ENCODE data around the gene TTC21B.

TTC21B gene

GRCh38 chr2:165933211-165933910, 20.2 kb downstream of the TTC21B start:
- ChIA-PET CTCF (interaction anchor here (0.8 to 1.1 kb wide), 2 partner anchors 11 to 20 kb away, joined by 3 read pairs; partner anchors contain the start of gene TTC21B), POLR2A (no interaction called here)
- no peak for DNase-seq (ENCODE audit: extremely low spot score)
- TF ChIP-seq, protein P1, sequence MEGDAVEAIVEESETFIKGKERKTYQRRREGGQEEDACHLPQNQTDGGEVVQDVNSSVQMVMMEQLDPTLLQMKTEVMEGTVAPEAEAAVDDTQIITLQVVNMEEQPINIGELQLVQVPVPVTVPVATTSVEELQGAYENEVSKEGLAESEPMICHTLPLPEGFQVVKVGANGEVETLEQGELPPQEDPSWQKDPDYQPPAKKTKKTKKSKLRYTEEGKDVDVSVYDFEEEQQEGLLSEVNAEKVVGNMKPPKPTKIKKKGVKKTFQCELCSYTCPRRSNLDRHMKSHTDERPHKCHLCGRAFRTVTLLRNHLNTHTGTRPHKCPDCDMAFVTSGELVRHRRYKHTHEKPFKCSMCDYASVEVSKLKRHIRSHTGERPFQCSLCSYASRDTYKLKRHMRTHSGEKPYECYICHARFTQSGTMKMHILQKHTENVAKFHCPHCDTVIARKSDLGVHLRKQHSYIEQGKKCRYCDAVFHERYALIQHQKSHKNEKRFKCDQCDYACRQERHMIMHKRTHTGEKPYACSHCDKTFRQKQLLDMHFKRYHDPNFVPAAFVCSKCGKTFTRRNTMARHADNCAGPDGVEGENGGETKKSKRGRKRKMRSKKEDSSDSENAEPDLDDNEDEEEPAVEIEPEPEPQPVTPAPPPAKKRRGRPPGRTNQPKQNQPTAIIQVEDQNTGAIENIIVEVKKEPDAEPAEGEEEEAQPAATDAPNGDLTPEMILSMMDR (IDR thresholded peaks at IDR 0.05; ENCODE audit: control extremely low read depth, extremely low read depth, low read depth, missing control alignments) = no peak

DNA sequence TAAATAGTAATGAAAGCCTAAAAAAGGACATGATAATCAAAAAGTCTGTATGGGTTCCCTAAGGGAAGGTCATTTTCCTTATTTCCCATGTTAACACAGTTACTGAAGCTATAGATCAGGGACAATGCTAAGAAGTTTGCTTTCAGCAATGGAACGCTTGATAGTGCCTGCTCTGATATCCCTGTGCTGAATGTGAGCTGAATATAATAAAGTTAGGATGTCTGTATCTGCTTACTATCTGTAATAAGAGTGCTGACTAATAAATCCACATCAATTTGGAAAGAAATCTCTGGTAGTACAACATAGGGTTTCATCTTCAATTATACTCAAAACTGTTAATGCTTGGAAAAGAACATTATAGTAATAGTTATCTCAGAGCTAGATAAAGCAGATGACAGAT, 25.8 kb downstream of the TTC21B start:
- POLR2A ChIA-PET = no interaction called here
- TF ChIP-seq, protein P1 (IDR thresholded peaks at IDR 0.05; ENCODE audit: control extremely low read depth, extremely low read depth, low read depth, missing control alignments) = no peak
- CTCF ChIA-PET = no interaction called here
- no peak for DNase-seq (ENCODE audit: extremely low spot score)

GRCh38 chr2:165927353-165927752, 26.2 kb downstream of the TTC21B start:
- CTCF ChIA-PET = no interaction called here
- POLR2A ChIA-PET = no interaction called here
- TF ChIP-seq, protein P1 (IDR thresholded peaks at IDR 0.05; ENCODE audit: control extremely low read depth, extremely low read depth, low read depth, missing control alignments) = no peak
- no peak for DNase-seq (ENCODE audit: extremely low spot score)

- DNase-seq (ENCODE audit: extremely low spot score) = no peak
- ChIA-PET CTCF (no interaction called here), POLR2A (no interaction called here)
- TF ChIP-seq, protein P1 (IDR thresholded peaks at IDR 0.05; ENCODE audit: control extremely low read depth, extremely low read depth, low read depth, missing control alignments) = no peak
Measured at GRCh38 chr2:165924946-165925345, 28.6 kb downstream of the TTC21B start.

DNA sequence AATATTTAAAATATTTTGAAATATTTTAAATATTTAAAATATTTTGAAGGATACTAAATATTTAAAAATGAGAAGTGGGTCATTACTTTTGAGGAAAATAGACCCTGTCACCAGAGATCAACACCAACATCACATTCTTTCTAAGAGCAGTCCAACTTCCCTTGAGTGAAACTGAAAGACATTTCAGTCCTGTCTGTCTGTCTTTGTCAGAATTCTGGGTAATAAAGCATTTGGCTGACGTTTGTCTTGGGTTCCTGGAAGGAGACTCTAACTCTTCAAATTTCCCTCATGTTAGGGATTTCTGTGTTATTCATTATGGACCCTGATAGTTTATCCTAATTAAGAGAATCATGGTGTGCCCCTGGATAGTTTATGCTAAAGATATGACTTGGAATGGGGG, 32.8 kb downstream of the TTC21B start:
- CTCF ChIA-PET = no interaction called here
- POLR2A ChIA-PET = no interaction called here
- TF ChIP-seq, protein P1 (IDR thresholded peaks at IDR 0.05; ENCODE audit: control extremely low read depth, extremely low read depth, low read depth, missing control alignments) = no peak
- no peak for DNase-seq (ENCODE audit: extremely low spot score)

DNA sequence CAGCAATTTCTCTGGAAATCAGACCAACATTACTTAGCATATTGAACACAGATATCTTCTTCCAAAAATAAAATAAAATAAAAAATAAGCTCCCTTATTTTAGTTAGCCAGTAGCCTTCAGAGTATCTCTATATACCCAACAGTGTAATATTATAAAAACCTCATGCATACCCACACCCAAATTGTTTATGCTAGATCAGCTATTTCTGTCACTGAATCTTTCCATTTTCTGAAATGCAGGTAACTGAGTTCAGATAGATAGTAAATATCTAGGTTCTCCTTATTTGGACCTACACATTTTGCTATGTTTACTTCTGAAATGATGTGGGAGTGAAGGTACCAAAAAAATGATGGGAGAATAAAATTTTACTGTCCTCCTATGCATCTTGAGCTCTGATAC, 39.9 kb downstream of the TTC21B start:
- CTCF ChIA-PET = interaction anchor here (1.2 to 1.5 kb wide), 2 partner anchors 38 to 40 kb away, joined by 3 to 4 read pairs; partner anchors contain the start of gene TTC21B
- POLR2A ChIA-PET = no interaction called here
- TF ChIP-seq, protein P1 (IDR thresholded peaks at IDR 0.05; ENCODE audit: control extremely low read depth, extremely low read depth, low read depth, missing control alignments) = no peak
- no peak for DNase-seq (ENCODE audit: extremely low spot score)
